A549 (cell line): ENCODE results near the gene PTGER3. TPM values are rescaled to one million over a fixed set of nuclear protein-coding genes. Genes with fewer than 3 reads are reported as not detected.

Source experiments
- ATAC-seq, 2 experiments: fragments of 200-7000 bp in 1 of 2; fragments of >200 bp in 1 of 2; cut with Nextera tagmentation in 1 of 2; cut with Tn5 transposase in 1 of 2; 3 replicates each; pipeline versions ENCODE4 v1.8.0 to v1.9.1; 2018 to 2020; ENCODE audit warnings: mild to moderate bottlenecking in 1 of 2, moderate library complexity in 1 of 2
- CTCF ChIA-PET: fragments of 300-600 bp; sonication (Branson Sonifier 250); formaldehyde crosslinking; extraction: SDS; loops from one replicate; lab custom pipeline; 2021; ENCODE audit warnings: antibody characterized with exemption, inconsistent platforms; lab: Yijun Ruan, JAX
- POLR2A ChIA-PET: fragments of 350-600 bp; formaldehyde crosslinking; extraction: SDS; loops from one replicate; lab custom pipeline; 2021; ENCODE audit warnings: antibody characterized with exemption, inconsistent platforms; lab: Yijun Ruan, JAX
- DNase-seq, 2 experiments: peaks; one replicate each; pipeline versions ENCODE4 v3.0.0 to v3.0.0-alpha.2; 2011 to 2016; ENCODE audit warnings: low read depth in 1 of 2, low spot score in 1 of 2
- FAIRE-seq: peaks from 2 replicates; lab custom pipeline; 2011; peaks lifted over from hg19 to GRCh38; lab: Jason Lieb, UNC
- H3K27ac ChIP-seq, 2 experiments: fragments of >200 bp; sonication (Bioruptor Twin); formaldehyde crosslinking; 3 replicates each; pipeline ENCODE4 v1.5.1; 2016 to 2017
- H3K4me1 ChIP-seq: fragments of >200 bp; sonication (Bioruptor Twin); formaldehyde crosslinking; 3 replicates; pipeline ENCODE4 v1.6.1; 2016
- H3K4me2 ChIP-seq: fragments of >200 bp; sonication (Bioruptor Twin); formaldehyde crosslinking; 3 replicates; pipeline ENCODE4 v1.6.1; 2016
- H3K4me3 ChIP-seq: fragments of >200 bp; sonication (Bioruptor Twin); formaldehyde crosslinking; 3 replicates; pipeline ENCODE4 v1.5.1; 2016
- H3K9me3 ChIP-seq: fragments of >200 bp; sonication (Bioruptor Twin); formaldehyde crosslinking; 3 replicates; pipeline ENCODE4 v1.6.1; 2016
- ATOH8 ChIP-seq: fragments of 250-450 bp; sonication (Bioruptor Pico); IDR thresholded peaks from 2 replicates; pipeline ENCODE4 v1.5.0; 2020; ENCODE audit warnings: low read depth, mild to moderate bottlenecking, moderate library complexity
- CEBPB ChIP-seq, 2 experiments: fragments of >200 bp in 1 of 2; sonication (Bioruptor Twin) in 1 of 2; formaldehyde crosslinking in 1 of 2; IDR thresholded peaks; 2 replicates each; pipeline ENCODE4 v1.6.1; 2012 to 2016
- E2F6 ChIP-seq: IDR thresholded peaks from 2 replicates; pipeline ENCODE4 v1.6.1; 2012; ENCODE audit warnings: low read depth, borderline replicate concordance
- EHF ChIP-seq: fragments of 250-450 bp; sonication (Bioruptor Pico); IDR thresholded peaks from 2 replicates; pipeline ENCODE4 v1.5.0; 2020; ENCODE audit warnings: mild to moderate bottlenecking
- EHMT2 ChIP-seq: fragments of 200-600 bp; sonication (generic); IDR thresholded peaks from 2 replicates; pipeline ENCODE4 v1.6.1; 2016; ENCODE audit warnings: antibody characterized with exemption, low read depth, mild to moderate bottlenecking, moderate library complexity
- ESRRA ChIP-seq: fragments of 150-350 bp; IDR thresholded peaks from 2 replicates; pipeline ENCODE4 v1.6.1; 2014; ENCODE audit warnings: mild to moderate bottlenecking, low read length, borderline replicate concordance
- HES2 ChIP-seq: fragments of >200 bp; sonication (Bioruptor Twin); formaldehyde crosslinking; IDR thresholded peaks from 2 replicates; pipeline ENCODE4 v1.6.1; 2016
- HOXB13 ChIP-seq: fragments of 250-450 bp; sonication (Bioruptor Pico); IDR thresholded peaks from 2 replicates; pipeline ENCODE4 v1.5.0; 2020; ENCODE audit warnings: low read depth, mild to moderate bottlenecking, moderate library complexity
- HOXB5 ChIP-seq: fragments of 250-450 bp; sonication (Bioruptor Pico); IDR thresholded peaks from 2 replicates; pipeline ENCODE4 v1.5.0; 2020; ENCODE audit warnings: mild to moderate bottlenecking, moderate library complexity
- JUN ChIP-seq, 2 experiments: fragments of >200 bp; sonication (Bioruptor Twin); formaldehyde crosslinking; IDR thresholded peaks; 2 replicates in 1 of 2; 3 replicates in 1 of 2; pipeline ENCODE4 v1.6.1; 2016 to 2017
- JUNB ChIP-seq: fragments of >200 bp; sonication (Bioruptor Twin); formaldehyde crosslinking; IDR thresholded peaks from 2 replicates; pipeline ENCODE4 v1.6.1; 2016
- KDM1A ChIP-seq: fragments of 200-600 bp; sonication (generic); IDR thresholded peaks from 2 replicates; pipeline ENCODE4 v1.6.1; 2016; ENCODE audit warnings: low read depth, mild to moderate bottlenecking
- KDM5A ChIP-seq: fragments of 200-600 bp; sonication (generic); IDR thresholded peaks from 2 replicates; pipeline ENCODE4 v1.6.1; 2016; ENCODE audit warnings: antibody characterized with exemption, mild to moderate bottlenecking
- MAFK ChIP-seq: fragments of 450-650 bp; IDR thresholded peaks from 2 replicates; pipeline ENCODE4 v1.6.1; 2014; ENCODE audit not compliant: partially characterized antibody
- MAZ ChIP-seq: fragments of 150-350 bp; IDR thresholded peaks from 2 replicates; pipeline ENCODE4 v1.6.1; 2014; ENCODE audit warnings: antibody characterized with exemption, low read depth, low read length, borderline replicate concordance
- MYC ChIP-seq: IDR thresholded peaks from 2 replicates; pipeline ENCODE4 v1.6.1; 2012; ENCODE audit warnings: mild to moderate bottlenecking, inconsistent platforms, low read length, improper control_type of control experiment, borderline replicate concordance
- NPAS2 ChIP-seq: fragments of 250-450 bp; sonication (Bioruptor Pico); IDR thresholded peaks from 2 replicates; pipeline ENCODE4 v1.8.0; 2022; ENCODE audit warnings: mild to moderate bottlenecking, moderate library complexity, borderline replicate concordance
- NR3C1 ChIP-seq: fragments of >200 bp; sonication (Bioruptor Twin); formaldehyde crosslinking; IDR thresholded peaks from 3 replicates; pipeline ENCODE4 v1.6.1; 2017
- PBX3 ChIP-seq: IDR thresholded peaks from 2 replicates; pipeline ENCODE4 v1.6.1; 2012
- PHF8 ChIP-seq: fragments of 200-600 bp; sonication (generic); IDR thresholded peaks from 2 replicates; pipeline ENCODE4 v1.6.1; 2016; ENCODE audit warnings: low read depth, mild to moderate bottlenecking, antibody characterized with exemption, moderate library complexity, borderline replicate concordance
- POLR2A ChIP-seq: IDR thresholded peaks from 2 replicates; pipeline ENCODE4 v1.6.1; 2012; ENCODE audit warnings: mild to moderate bottlenecking, low read length
- POLR2AphosphoS2 ChIP-seq: conservative IDR thresholded peaks from 2 replicates; pipeline ENCODE4 v1.6.1; 2012; ENCODE audit warnings: low read length, improper control_type of control experiment, inconsistent platforms
- RCOR1 ChIP-seq: fragments of 150-350 bp; IDR thresholded peaks from 2 replicates; pipeline ENCODE4 v1.6.1; 2014; ENCODE audit warnings: antibody characterized with exemption, low read length, low read depth
- RFX5 ChIP-seq: fragments of 450-650 bp; IDR thresholded peaks from 2 replicates; pipeline ENCODE4 v1.7.1; 2014; ENCODE audit warnings: antibody characterized with exemption, mild to moderate bottlenecking, moderate library complexity
- SREBF2 ChIP-seq: fragments of 450-650 bp; IDR thresholded peaks from 2 replicates; pipeline ENCODE4 v1.6.1; 2014; ENCODE audit warnings: mild to moderate bottlenecking, moderate library complexity
- USF2 ChIP-seq: fragments of 450-650 bp; IDR thresholded peaks from 2 replicates; pipeline ENCODE4 v1.6.1; 2014; ENCODE audit warnings: antibody characterized with exemption
- ZSCAN20 ChIP-seq: fragments of 250-450 bp; sonication (Bioruptor Pico); IDR thresholded peaks from 2 replicates; pipeline ENCODE4 v1.8.0; 2022; ENCODE audit warnings: mild to moderate bottlenecking, moderate library complexity
- WGBS: methylation state at CpG from one replicate; pipeline ENCODE4 v1.1.6; 2017; ENCODE audit errors: missing lambda C conversion rate; 5-methylcytosine and 5-hydroxymethylcytosine counted together
- polyA plus RNA-seq, 4 experiments: library from polyadenylated mRNA; depleted of rRNA in 3 of 4; stranded (reverse); fragments of >200 nt; fragmentation: RNase III in 1 of 4; extraction: RNeasy Plus Mini Kit Qiagen cat#74134 plus additional on column Dnase treatment in 1 of 4; gene quantifications; 2 replicates in 3 of 4; 3 replicates in 1 of 4; pipeline ENCODE4 v1.2.3, GENCODE V29; 2011 to 2017

PTGER3 gene
- polyA plus RNA-seq, 2 of the 4 experiments (the other 2 are of a cell fraction): not detected

- TF ChIP-seq ESRRA: no peak
- no peak for TF ChIP-seq PHF8
- TF ChIP-seq, all 56 proteins: peak for 0
These were observed 31.9 kb downstream of the PTGER3 start (continued) for GRCh38 chr1:71015745-71016144.

- no peak for ATAC-seq
- CTCF ChIA-PET: no interaction called here
- POLR2A ChIA-PET: no interaction called here
- TF ChIP-seq JUN (IDR thresholded peaks at IDR 0.05): no peak
- TF ChIP-seq HOXB5 (CRISPR knock-in tag): no peak
- no peak for TF ChIP-seq NR3C1
- TF ChIP-seq CEBPB (IDR thresholded peaks at IDR 0.05): no peak
- no peak for TF ChIP-seq HOXB13 (CRISPR knock-in tag)
- no peak for TF ChIP-seq USF2
- TF ChIP-seq, all 56 proteins: peak for 0
- 31% methylated on average over 1 of the region's 1 CpG for WGBS
- Histone ChIP-seq H3K4me2 (no peak overlapping the region), H3K4me3 (no peak overlapping the region), H3K27ac (no peak overlapping the region), H3K4me1 (no peaks in the 10 kb centered on the region), H3K9me3 (no peaks in the 10 kb centered on the region)
- DNase-seq (no peak), FAIRE-seq (no peak)
These were observed 33.4 kb downstream of the PTGER3 start for GRCh38 chr1:71014178-71014579.

- TF ChIP-seq KDM1A (no peak), ESRRA (no peak), JUNB (no peak), MAFK (no peak), RCOR1 (no peak), USF2 (no peak), MYC (no peak), NPAS2 (CRISPR knock-in tag) (no peak)
- H3K4me2 ChIP-seq: no peak overlapping the region
- no peak overlapping the region for H3K4me3 ChIP-seq
- CTCF ChIA-PET: no interaction called here
- POLR2A ChIA-PET: no interaction called here
- no peaks in the 10 kb centered on the region for H3K9me3 ChIP-seq
- no peak for FAIRE-seq
- DNase-seq: no peak
- WGBS: 10% methylated on average over 3 of the region's 3 CpGs
- no peaks in the 10 kb centered on the region for H3K4me1 ChIP-seq
- no peak for ATAC-seq
- H3K27ac ChIP-seq: no peak overlapping the region
These were observed 44.7 kb downstream of the PTGER3 start for GRCh38 chr1:71002709-71003475.

GRCh38 chr1:71001624-71002023 lies 46.0 kb downstream of the PTGER3 start:
- WGBS: 65% methylated on average over 2 of the region's 2 CpGs
- ATAC-seq (no peak), FAIRE-seq (no peak), DNase-seq (no peak)
- H3K4me1 ChIP-seq: no peaks in the 10 kb centered on the region
- no peak overlapping the region for H3K27ac ChIP-seq
- no peak overlapping the region for H3K4me3 ChIP-seq
- ChIA-PET CTCF (interaction anchor here (0.6 kb wide), 1 partner anchor 140 kb away, joined by 3 read pairs; no protein-coding TSS in a partner anchor), POLR2A (no interaction called here)
- H3K4me2 ChIP-seq: no peak overlapping the region
- no peaks in the 10 kb centered on the region for H3K9me3 ChIP-seq
- TF ChIP-seq PBX3: no peak
- TF ChIP-seq EHMT2: no peak
- no peak for TF ChIP-seq HOXB5 (CRISPR knock-in tag)
- TF ChIP-seq RFX5: no peak
- TF ChIP-seq E2F6: no peak
- TF ChIP-seq ATOH8 (CRISPR knock-in tag): no peak
- TF ChIP-seq JUNB: no peak
- TF ChIP-seq SREBF2: no peak
- no peak for TF ChIP-seq EHF (CRISPR knock-in tag)
- no peak for TF ChIP-seq POLR2AphosphoS2
- TF ChIP-seq KDM5A: no peak
- TF ChIP-seq MAZ: no peak
- no peak for TF ChIP-seq USF2
- TF ChIP-seq ZSCAN20 (CRISPR knock-in tag): no peak
- no peak for TF ChIP-seq POLR2A
- TF ChIP-seq NPAS2 (CRISPR knock-in tag): no peak
- TF ChIP-seq HES2: no peak
- no peak for TF ChIP-seq CEBPB (IDR thresholded peaks at IDR 0.05)
